HepG2 (cell line): Measurements from ENCODE around the gene SLX1A. TPM values are rescaled to one million over a fixed set of nuclear protein-coding genes. Genes with fewer than 3 reads are reported as not detected.

Experiments used
- CBFB ChIP-seq: sonication (generic); formaldehyde crosslinking; IDR thresholded peaks from 2 replicates; pipeline ENCODE4 v1.4.0; 2020; ENCODE audit warnings: missing genetic modification reagents
- ESRRA ChIP-seq: sonication (generic); formaldehyde crosslinking; IDR thresholded peaks from 2 replicates; pipeline ENCODE4 v1.5.1; 2020; ENCODE audit warnings: mild to moderate bottlenecking, low read depth, missing genetic modification reagents
- GTF3A ChIP-seq: sonication (generic); formaldehyde crosslinking; conservative IDR thresholded peaks from 2 replicates; pipeline ENCODE4 v1.4.0; 2020; ENCODE audit warnings: mild to moderate bottlenecking, missing genetic modification reagents
- MXI1 ChIP-seq: IDR thresholded peaks from 3 replicates; pipeline ENCODE4 v1.6.1; 2012; ENCODE audit warnings: low read depth, low read length, inconsistent platforms, borderline replicate concordance
- SMARCE1 ChIP-seq: fragments of 450-650 bp; IDR thresholded peaks from 2 replicates; pipeline ENCODE4 v1.6.1; 2017; ENCODE audit warnings: borderline replicate concordance
- SPEN ChIP-seq: sonication (generic); formaldehyde crosslinking; IDR thresholded peaks from 2 replicates; pipeline ENCODE4 v1.5.1; 2020; ENCODE audit warnings: low read depth, mild to moderate bottlenecking, missing genetic modification reagents
- THAP11 ChIP-seq: IDR thresholded peaks from 2 replicates; pipeline ENCODE4 v1.6.1; 2016; ENCODE audit warnings: missing biosample characterization, missing genetic modification reagents
- YEATS4 ChIP-seq: sonication (generic); formaldehyde crosslinking; IDR thresholded peaks from 2 replicates; pipeline ENCODE4 v1.4.0; 2020; ENCODE audit warnings: missing genetic modification reagents, borderline replicate concordance
- ZNF737 ChIP-seq: sonication (generic); formaldehyde crosslinking; IDR thresholded peaks from 2 replicates; pipeline ENCODE4 v1.5.0; 2020; ENCODE audit warnings: missing genetic modification reagents, mild to moderate bottlenecking, borderline replicate concordance
- ZNF841 ChIP-seq: sonication (generic); formaldehyde crosslinking; IDR thresholded peaks from 2 replicates; pipeline ENCODE4 v1.8.1; 2023; ENCODE audit warnings: missing genetic modification reagents, borderline replicate concordance
- ZSCAN29 ChIP-seq: sonication (generic); formaldehyde crosslinking; conservative IDR thresholded peaks from 2 replicates; pipeline ENCODE4 v1.4.0; 2020; ENCODE audit warnings: mild to moderate bottlenecking, missing genetic modification reagents
- polyA plus RNA-seq, 8 experiments: library from polyadenylated mRNA; depleted of rRNA in 3 of 8; stranded (reverse) in 7 of 8; unstranded in 1 of 8; fragments of >200 nt; fragmentation: Illumina TruSeq in 4 of 8; extraction: Trizol in 4 of 8; gene quantifications; 2 replicates each; pipeline versions ENCODE4 v1.2.1 to v1.2.3, GENCODE V29; 2011 to 2016; ENCODE audit warnings: low read depth in 4 of 8, missing spikeins in 1 of 8, mixed read lengths in 1 of 8; ENCODE audit not compliant: insufficient read depth in 1 of 8
- total RNA-seq, 5 experiments: library from RNA; depleted of rRNA; stranded (reverse); fragments of >200 nt; fragmentation: Illumina TruSeq; extraction: Trizol; gene quantifications; 2 replicates each; pipeline ENCODE4 v1.2.3, GENCODE V29; 2016; ENCODE audit warnings: low read depth in 1 of 5
- TF ChIP-seq, protein P1 (sequence below): sonication (generic); formaldehyde crosslinking; IDR thresholded peaks from 2 replicates; pipeline ENCODE4 v1.9.0; 2021; ENCODE audit warnings: missing genetic modification reagents, mild to moderate bottlenecking, borderline replicate concordance
- TF ChIP-seq, protein P2 (sequence below): sonication (generic); formaldehyde crosslinking; IDR thresholded peaks from 2 replicates; pipeline ENCODE4 v1.8.0; 2022; ENCODE audit warnings: low read depth, missing genetic modification reagents
- TF ChIP-seq, protein P3 (sequence below): sonication (generic); formaldehyde crosslinking; IDR thresholded peaks from 2 replicates; pipeline ENCODE4 v1.5.1; 2020; ENCODE audit warnings: mild to moderate bottlenecking, missing genetic modification reagents, moderate library complexity
- TF ChIP-seq, protein P4 (sequence below): sonication (generic); formaldehyde crosslinking; IDR thresholded peaks from 2 replicates; pipeline ENCODE4 v1.5.0; 2020; ENCODE audit warnings: mild to moderate bottlenecking, missing genetic modification reagents, moderate library complexity
- TF ChIP-seq, protein P5 (sequence below): sonication (generic); formaldehyde crosslinking; IDR thresholded peaks from 2 replicates; pipeline ENCODE4 v1.5.1; 2020; ENCODE audit warnings: missing genetic modification reagents, mild to moderate bottlenecking, borderline replicate concordance
- TF ChIP-seq, protein P6 (sequence below): sonication (generic); formaldehyde crosslinking; IDR thresholded peaks from 2 replicates; pipeline ENCODE4 v1.4.0; 2020; ENCODE audit warnings: missing genetic modification reagents

The SLX1A gene
- total and polyA plus RNA-seq, 2 of the 13 experiments (the other 11 are each of a cell fraction or from before 2014, with no cell fraction given) = 12.0 to 37.1 TPM

DNA sequence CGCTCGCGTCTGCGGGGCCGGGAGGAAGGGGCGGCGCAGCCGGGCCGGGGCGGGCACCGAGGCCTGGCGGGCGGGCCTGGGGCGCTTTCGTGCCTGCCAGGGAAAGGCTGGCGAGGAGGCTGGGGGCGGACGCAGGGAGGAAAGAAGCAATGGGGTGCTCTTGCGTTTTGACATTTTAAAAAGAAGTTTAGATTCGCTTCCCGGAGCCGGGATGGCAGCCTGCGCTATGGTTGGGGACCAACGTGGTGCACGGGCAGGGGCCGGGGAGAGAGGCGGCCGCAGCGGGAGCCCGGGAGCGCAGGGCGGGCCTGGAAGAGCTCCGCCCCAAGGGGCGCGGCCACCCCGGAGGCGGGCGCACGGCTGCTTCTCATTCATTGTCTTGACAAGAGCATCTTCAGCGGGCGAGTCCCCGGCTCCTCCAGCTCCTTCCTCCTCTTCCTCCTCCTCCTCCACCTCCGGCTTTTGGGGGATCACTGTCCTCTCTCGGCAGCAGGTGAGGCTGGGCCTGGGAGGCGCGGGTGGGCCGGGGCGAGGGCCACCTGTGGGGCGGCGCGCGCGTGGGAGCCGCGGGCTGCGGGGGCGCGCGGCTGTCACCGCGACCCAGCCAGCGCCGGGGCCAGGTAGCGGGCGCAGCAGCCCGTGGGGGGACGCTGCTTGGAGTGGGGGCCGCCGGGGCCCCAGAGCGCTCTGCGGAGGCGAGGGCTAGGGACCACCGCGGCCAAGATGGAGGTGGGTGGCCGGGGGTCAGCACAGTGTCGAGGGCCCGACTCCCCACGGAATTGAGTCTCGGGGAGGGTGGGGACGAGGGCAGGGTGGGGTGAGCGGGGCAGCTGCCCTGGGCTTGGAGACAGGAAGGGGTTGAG is 10.2 kb upstream of the SLX1A start, which contains the start of gene CORO1A (continued):
- TF ChIP-seq YEATS4 (CRISPR knock-in tag) (peak; percentile 45; the same call in 1 of the 2 replicates), MXI1 (no peak), SMARCE1 (no peak), SPEN (CRISPR knock-in tag) (peak; percentile 29; the same call in 1 of the 2 replicates), ESRRA (peak; percentile 55; the same call in 1 of the 2 replicates), ZNF841 (CRISPR knock-in tag) (no peak), CBFB (CRISPR knock-in tag) (no peak), ZSCAN29 (CRISPR knock-in tag) (no peak), THAP11 (peak; percentile 45; the same call in 1 of the 2 replicates), ZNF737 (no peak), GTF3A (CRISPR knock-in tag) (no peak)
- TF ChIP-seq, protein P1, sequence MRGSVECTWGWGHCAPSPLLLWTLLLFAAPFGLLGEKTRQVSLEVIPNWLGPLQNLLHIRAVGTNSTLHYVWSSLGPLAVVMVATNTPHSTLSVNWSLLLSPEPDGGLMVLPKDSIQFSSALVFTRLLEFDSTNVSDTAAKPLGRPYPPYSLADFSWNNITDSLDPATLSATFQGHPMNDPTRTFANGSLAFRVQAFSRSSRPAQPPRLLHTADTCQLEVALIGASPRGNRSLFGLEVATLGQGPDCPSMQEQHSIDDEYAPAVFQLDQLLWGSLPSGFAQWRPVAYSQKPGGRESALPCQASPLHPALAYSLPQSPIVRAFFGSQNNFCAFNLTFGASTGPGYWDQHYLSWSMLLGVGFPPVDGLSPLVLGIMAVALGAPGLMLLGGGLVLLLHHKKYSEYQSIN (CRISPR knock-in tag) = no peak
- TF ChIP-seq, protein P2, sequence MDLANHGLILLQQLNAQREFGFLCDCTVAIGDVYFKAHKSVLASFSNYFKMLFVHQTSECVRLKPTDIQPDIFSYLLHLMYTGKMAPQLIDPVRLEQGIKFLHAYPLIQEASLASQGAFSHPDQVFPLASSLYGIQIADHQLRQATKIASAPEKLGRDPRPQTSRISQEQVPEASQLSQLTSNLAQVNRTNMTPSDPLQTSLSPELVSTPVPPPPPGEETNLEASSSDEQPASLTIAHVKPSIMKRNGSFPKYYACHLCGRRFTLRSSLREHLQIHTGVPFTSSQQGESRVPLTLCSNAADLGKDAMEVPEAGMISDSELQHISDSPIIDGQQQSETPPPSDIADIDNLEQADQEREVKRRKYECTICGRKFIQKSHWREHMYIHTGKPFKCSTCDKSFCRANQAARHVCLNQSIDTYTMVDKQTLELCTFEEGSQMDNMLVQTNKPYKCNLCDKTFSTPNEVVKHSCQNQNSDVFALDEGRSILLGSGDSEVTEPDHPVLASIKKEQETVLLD (CRISPR knock-in tag) = 0 out of 2 replicates have a peak, but pooled peaks have one; percentile 34
- TF ChIP-seq, protein P3, sequence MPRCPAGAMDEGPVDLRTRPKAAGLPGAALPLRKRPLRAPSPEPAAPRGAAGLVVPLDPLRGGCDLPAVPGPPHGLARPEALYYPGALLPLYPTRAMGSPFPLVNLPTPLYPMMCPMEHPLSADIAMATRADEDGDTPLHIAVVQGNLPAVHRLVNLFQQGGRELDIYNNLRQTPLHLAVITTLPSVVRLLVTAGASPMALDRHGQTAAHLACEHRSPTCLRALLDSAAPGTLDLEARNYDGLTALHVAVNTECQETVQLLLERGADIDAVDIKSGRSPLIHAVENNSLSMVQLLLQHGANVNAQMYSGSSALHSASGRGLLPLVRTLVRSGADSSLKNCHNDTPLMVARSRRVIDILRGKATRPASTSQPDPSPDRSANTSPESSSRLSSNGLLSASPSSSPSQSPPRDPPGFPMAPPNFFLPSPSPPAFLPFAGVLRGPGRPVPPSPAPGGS (CRISPR knock-in tag) = peak; percentile 35; the same call in 1 of the 2 replicates
- TF ChIP-seq, protein P4, sequence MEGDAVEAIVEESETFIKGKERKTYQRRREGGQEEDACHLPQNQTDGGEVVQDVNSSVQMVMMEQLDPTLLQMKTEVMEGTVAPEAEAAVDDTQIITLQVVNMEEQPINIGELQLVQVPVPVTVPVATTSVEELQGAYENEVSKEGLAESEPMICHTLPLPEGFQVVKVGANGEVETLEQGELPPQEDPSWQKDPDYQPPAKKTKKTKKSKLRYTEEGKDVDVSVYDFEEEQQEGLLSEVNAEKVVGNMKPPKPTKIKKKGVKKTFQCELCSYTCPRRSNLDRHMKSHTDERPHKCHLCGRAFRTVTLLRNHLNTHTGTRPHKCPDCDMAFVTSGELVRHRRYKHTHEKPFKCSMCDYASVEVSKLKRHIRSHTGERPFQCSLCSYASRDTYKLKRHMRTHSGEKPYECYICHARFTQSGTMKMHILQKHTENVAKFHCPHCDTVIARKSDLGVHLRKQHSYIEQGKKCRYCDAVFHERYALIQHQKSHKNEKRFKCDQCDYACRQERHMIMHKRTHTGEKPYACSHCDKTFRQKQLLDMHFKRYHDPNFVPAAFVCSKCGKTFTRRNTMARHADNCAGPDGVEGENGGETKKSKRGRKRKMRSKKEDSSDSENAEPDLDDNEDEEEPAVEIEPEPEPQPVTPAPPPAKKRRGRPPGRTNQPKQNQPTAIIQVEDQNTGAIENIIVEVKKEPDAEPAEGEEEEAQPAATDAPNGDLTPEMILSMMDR (CRISPR knock-in tag) = no peak
- TF ChIP-seq, protein P5, sequence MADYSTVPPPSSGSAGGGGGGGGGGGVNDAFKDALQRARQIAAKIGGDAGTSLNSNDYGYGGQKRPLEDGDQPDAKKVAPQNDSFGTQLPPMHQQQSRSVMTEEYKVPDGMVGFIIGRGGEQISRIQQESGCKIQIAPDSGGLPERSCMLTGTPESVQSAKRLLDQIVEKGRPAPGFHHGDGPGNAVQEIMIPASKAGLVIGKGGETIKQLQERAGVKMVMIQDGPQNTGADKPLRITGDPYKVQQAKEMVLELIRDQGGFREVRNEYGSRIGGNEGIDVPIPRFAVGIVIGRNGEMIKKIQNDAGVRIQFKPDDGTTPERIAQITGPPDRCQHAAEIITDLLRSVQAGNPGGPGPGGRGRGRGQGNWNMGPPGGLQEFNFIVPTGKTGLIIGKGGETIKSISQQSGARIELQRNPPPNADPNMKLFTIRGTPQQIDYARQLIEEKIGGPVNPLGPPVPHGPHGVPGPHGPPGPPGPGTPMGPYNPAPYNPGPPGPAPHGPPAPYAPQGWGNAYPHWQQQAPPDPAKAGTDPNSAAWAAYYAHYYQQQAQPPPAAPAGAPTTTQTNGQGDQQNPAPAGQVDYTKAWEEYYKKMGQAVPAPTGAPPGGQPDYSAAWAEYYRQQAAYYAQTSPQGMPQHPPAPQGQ (CRISPR knock-in tag) = no peak
- TF ChIP-seq, protein P6, sequence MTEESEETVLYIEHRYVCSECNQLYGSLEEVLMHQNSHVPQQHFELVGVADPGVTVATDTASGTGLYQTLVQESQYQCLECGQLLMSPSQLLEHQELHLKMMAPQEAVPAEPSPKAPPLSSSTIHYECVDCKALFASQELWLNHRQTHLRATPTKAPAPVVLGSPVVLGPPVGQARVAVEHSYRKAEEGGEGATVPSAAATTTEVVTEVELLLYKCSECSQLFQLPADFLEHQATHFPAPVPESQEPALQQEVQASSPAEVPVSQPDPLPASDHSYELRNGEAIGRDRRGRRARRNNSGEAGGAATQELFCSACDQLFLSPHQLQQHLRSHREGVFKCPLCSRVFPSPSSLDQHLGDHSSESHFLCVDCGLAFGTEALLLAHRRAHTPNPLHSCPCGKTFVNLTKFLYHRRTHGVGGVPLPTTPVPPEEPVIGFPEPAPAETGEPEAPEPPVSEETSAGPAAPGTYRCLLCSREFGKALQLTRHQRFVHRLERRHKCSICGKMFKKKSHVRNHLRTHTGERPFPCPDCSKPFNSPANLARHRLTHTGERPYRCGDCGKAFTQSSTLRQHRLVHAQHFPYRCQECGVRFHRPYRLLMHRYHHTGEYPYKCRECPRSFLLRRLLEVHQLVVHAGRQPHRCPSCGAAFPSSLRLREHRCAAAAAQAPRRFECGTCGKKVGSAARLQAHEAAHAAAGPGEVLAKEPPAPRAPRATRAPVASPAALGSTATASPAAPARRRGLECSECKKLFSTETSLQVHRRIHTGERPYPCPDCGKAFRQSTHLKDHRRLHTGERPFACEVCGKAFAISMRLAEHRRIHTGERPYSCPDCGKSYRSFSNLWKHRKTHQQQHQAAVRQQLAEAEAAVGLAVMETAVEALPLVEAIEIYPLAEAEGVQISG = peak; percentile 21; the same call in 1 of the 2 replicates
